HepG2 (cell line): Measurements from ENCODE around the gene STX10.

Source experiments
- SNAI1 ChIP-seq: sonication (generic); formaldehyde crosslinking; IDR thresholded peaks from 2 replicates; pipeline ENCODE4 v1.5.0; 2020; ENCODE audit warnings: mild to moderate bottlenecking, missing genetic modification reagents, borderline replicate concordance
- ZNF263 ChIP-seq: sonication (generic); formaldehyde crosslinking; IDR thresholded peaks from 2 replicates; pipeline ENCODE4 v1.4.0; 2020; ENCODE audit warnings: missing genetic modification reagents
- TF ChIP-seq, protein P1 (sequence below): sonication (generic); formaldehyde crosslinking; IDR thresholded peaks from 2 replicates; pipeline ENCODE4 v1.5.0; 2020; ENCODE audit warnings: mild to moderate bottlenecking, missing genetic modification reagents, moderate library complexity
- TF ChIP-seq, protein P2 (sequence below): sonication (generic); formaldehyde crosslinking; IDR thresholded peaks from 2 replicates; pipeline ENCODE4 v1.4.0; 2020; ENCODE audit warnings: mild to moderate bottlenecking, missing genetic modification reagents, borderline replicate concordance

DNA sequence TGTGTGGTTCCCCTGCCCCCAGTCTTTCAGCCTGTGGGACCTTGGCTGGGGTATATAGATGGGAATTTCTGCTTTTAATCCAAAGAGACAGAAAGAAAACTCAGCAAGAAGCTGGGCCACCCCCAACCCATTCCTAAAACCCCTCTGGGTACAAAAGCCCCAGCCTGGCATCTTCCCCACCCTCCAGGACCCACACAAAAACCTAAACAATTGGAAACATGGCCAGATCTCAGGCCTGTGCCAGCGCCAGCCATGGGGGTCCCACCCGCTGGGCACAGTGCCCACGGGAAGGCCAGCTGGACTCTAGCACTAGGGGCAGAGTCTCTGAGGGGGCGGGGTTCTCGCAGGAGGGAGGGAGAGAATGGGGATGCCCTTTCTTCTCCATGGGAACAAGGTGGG lies 56.1 kb downstream of the STX10 start:
- TF ChIP-seq ZNF263 (no peak), SNAI1 (CRISPR knock-in tag) (no peak)
- TF ChIP-seq, protein P1, sequence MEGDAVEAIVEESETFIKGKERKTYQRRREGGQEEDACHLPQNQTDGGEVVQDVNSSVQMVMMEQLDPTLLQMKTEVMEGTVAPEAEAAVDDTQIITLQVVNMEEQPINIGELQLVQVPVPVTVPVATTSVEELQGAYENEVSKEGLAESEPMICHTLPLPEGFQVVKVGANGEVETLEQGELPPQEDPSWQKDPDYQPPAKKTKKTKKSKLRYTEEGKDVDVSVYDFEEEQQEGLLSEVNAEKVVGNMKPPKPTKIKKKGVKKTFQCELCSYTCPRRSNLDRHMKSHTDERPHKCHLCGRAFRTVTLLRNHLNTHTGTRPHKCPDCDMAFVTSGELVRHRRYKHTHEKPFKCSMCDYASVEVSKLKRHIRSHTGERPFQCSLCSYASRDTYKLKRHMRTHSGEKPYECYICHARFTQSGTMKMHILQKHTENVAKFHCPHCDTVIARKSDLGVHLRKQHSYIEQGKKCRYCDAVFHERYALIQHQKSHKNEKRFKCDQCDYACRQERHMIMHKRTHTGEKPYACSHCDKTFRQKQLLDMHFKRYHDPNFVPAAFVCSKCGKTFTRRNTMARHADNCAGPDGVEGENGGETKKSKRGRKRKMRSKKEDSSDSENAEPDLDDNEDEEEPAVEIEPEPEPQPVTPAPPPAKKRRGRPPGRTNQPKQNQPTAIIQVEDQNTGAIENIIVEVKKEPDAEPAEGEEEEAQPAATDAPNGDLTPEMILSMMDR (CRISPR knock-in tag), result no peak
- TF ChIP-seq, protein P2, sequence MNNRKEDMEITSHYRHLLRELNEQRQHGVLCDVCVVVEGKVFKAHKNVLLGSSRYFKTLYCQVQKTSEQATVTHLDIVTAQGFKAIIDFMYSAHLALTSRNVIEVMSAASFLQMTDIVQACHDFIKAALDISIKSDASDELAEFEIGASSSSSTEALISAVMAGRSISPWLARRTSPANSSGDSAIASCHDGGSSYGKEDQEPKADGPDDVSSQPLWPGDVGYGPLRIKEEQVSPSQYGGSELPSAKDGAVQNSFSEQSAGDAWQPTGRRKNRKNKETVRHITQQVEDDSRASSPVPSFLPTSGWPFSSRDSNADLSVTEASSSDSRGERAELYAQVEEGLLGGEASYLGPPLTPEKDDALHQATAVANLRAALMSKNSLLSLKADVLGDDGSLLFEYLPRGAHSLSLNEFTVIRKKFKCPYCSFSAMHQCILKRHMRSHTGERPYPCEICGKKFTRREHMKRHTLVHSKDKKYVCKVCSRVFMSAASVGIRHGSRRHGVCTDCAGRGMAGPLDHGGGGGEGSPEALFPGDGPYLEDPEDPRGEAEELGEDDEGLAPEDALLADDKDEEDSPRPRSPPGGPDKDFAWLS, result no peak
